Measurements from ENCODE around the gene MYO5B. TPM values are rescaled to one million over a fixed set of nuclear protein-coding genes. Genes with fewer than 3 reads are reported as not detected.

Gene MYO5B
- polyA plus RNA-seq, 2 of the 4 experiments (the other 2 are of a cell fraction): 6.4 to 18.4 TPM

DNA sequence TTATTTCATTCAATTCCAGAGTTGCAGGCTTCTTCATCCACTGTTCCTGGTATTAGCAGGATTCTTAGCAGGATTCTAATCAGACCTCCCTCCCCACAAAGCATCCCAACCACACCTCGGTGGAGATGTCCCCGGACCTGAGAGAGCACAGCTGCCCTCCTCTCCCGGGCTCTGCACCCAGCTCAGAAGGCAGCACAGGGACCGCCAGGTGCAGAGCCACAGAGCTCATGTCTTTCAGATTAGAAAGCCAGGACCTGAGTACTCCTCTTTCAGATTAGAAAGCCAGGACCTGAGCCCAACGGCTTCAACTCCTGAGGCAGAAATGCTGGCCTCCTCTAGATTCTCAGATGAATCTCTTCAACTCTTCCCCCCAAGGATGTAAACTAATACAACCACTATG lies 152.3 kb downstream of the MYO5B start:
- Histone ChIP-seq H3K27ac (no peak overlapping the region), H3K4me2 (no peak overlapping the region), H3K4me1 (no peaks in the 10 kb centered on the region), H3K9me3 (no peaks in the 10 kb centered on the region), H3K4me3 (no peak overlapping the region)
- FAIRE-seq: no peak
- no peak for DNase-seq (ENCODE audit: low read depth in 1 of 2, low spot score in 1 of 2)
- ChIA-PET POLR2A (no interaction called here), CTCF (no interaction called here)
- TF ChIP-seq ZNF302 (CRISPR knock-in tag; IDR thresholded peaks at IDR 0.05) (no peak), HMGXB4 (CRISPR knock-in tag; IDR thresholded peaks at IDR 0.05; ENCODE audit: borderline replicate concordance) (no peak), POLR2A (IDR thresholded peaks at IDR 0.05; ENCODE audit: low read length) (no peak), EHMT2 (IDR thresholded peaks at IDR 0.05; ENCODE audit: low read depth) (no peak), CTCF (IDR thresholded peaks at IDR 0.05) (no peak), FOSL2 (IDR thresholded peaks at IDR 0.05) (no peak), FOSL2 (CRISPR knock-in tag; IDR thresholded peaks at IDR 0.05) (no peak), TP53 (CRISPR knock-in tag; IDR thresholded peaks at IDR 0.05) (no peak), FOXS1 (CRISPR knock-in tag; IDR thresholded peaks at IDR 0.05) (no peak), E2F6 (IDR thresholded peaks at IDR 0.05; ENCODE audit: borderline replicate concordance, low read depth) (no peak), RCOR1 (IDR thresholded peaks at IDR 0.05; ENCODE audit: low read depth, low read length) (no peak), EHF (CRISPR knock-in tag; IDR thresholded peaks at IDR 0.05) (no peak), RAD21 (conservative IDR thresholded peaks at IDR 0.05 in 1 of 2, IDR thresholded peaks at IDR 0.05 in 1 of 2) (no peak), KDM1A (IDR thresholded peaks at IDR 0.05; ENCODE audit: low read depth) (no peak), MAZ (IDR thresholded peaks at IDR 0.05; ENCODE audit: borderline replicate concordance, low read depth, low read length) (no peak), MAFK (IDR thresholded peaks at IDR 0.05; ENCODE audit: partially characterized antibody) (no peak)
- TF ChIP-seq, protein P1, sequence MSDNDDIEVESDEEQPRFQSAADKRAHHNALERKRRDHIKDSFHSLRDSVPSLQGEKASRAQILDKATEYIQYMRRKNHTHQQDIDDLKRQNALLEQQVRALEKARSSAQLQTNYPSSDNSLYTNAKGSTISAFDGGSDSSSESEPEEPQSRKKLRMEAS (IDR thresholded peaks at IDR 0.05): no peak
- WGBS (ENCODE audit: missing lambda C conversion rate): 33% methylated on average over 2 of the region's 5 CpGs
- no peak for ATAC-seq

DNA sequence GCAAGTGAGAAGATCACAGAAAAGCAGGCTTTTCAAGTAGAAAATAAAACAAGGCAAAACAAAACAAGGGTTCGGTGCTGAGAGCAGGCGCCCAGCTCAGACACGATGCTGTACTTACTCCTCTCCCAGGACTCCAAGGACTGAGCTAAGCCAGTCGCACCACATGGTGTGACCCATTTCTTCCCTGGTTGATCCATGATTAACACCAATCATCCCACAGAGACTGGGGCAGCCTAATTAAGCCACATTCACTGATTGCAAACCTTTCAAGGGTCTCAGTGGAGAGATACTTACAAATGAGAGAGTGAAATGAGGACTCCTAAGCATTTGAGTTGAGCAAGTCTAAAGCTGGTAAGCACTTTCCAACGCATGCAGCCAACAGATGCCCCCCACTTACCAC lies 155.2 kb downstream of the MYO5B start:
- CTCF ChIA-PET: no interaction called here
- POLR2A ChIA-PET: no interaction called here
- Histone ChIP-seq H3K4me3 (no peak overlapping the region), H3K27ac (no peak overlapping the region), H3K9me3 (no peaks in the 10 kb centered on the region), H3K4me2 (no peak overlapping the region), H3K4me1 (no peaks in the 10 kb centered on the region)
- TF ChIP-seq E2F6 (IDR thresholded peaks at IDR 0.05; ENCODE audit: borderline replicate concordance, low read depth) (no peak), GATA3 (IDR thresholded peaks at IDR 0.05; ENCODE audit: borderline replicate concordance) (no peak), KDM1A (IDR thresholded peaks at IDR 0.05; ENCODE audit: low read depth) (no peak), RARB (CRISPR knock-in tag; IDR thresholded peaks at IDR 0.05) (no peak), NPAS2 (CRISPR knock-in tag; IDR thresholded peaks at IDR 0.05; ENCODE audit: borderline replicate concordance) (no peak), ZSCAN20 (CRISPR knock-in tag; IDR thresholded peaks at IDR 0.05) (no peak), ZNF302 (CRISPR knock-in tag; IDR thresholded peaks at IDR 0.05) (no peak), EHMT2 (IDR thresholded peaks at IDR 0.05; ENCODE audit: low read depth) (no peak), HEYL (CRISPR knock-in tag; IDR thresholded peaks at IDR 0.05) (no peak), MAFK (IDR thresholded peaks at IDR 0.05; ENCODE audit: partially characterized antibody) (no peak), BHLHE40 (IDR thresholded peaks at IDR 0.05; ENCODE audit: low read depth, low read length) (no peak), FOSL2 (IDR thresholded peaks at IDR 0.05) (no peak), FOSL2 (CRISPR knock-in tag; IDR thresholded peaks at IDR 0.05) (no peak), MYC (IDR thresholded peaks at IDR 0.05; ENCODE audit: borderline replicate concordance, low read length) (no peak), HMGXB4 (CRISPR knock-in tag; IDR thresholded peaks at IDR 0.05; ENCODE audit: borderline replicate concordance) (no peak)
- FAIRE-seq: no peak
- WGBS (ENCODE audit: missing lambda C conversion rate): 59% methylated on average over 5 of the region's 5 CpGs
- no peak for ATAC-seq
- no peak for DNase-seq (ENCODE audit: low read depth in 1 of 2, low spot score in 1 of 2)

Data from A549 (cell line).